Lower leg skin (tissue), 3 donors: ENCODE data around the gene MEIS2.

ENCODE experiments used
- CTCF ChIP-seq, 3 donors: fragments of 450-650 bp; IDR thresholded peaks; one replicate each; pipeline ENCODE4 v1.5.1; 2016; ENCODE audit warnings: antibody characterized with exemption in 3 of 3, mild to moderate bottlenecking in 3 of 3, moderate library complexity in 2 of 3
- POLR2A ChIP-seq, 2 donors: fragments of 450-650 bp; IDR thresholded peaks; one replicate each; pipeline ENCODE4 v1.6.1; 2016 to 2017; ENCODE audit warnings: antibody characterized with exemption in 2 of 2, mild to moderate bottlenecking in 1 of 2, moderate library complexity in 1 of 2

- TF ChIP-seq CTCF (IDR thresholded peaks at IDR 0.05) (no peak), POLR2A (IDR thresholded peaks at IDR 0.05) (no peak)
Measured at GRCh38 chr15:37084602-37085001, 15.7 kb downstream of the MEIS2 start.
